Tibial nerve (tissue), 4 donors: Measurements from ENCODE around the gene PCP2. TPM values are rescaled to one million over a fixed set of nuclear protein-coding genes. Genes with fewer than 3 reads are reported as not detected.

ENCODE experiments used
- DNase-seq, 2 donors: peaks; one replicate each; pipeline ENCODE4 v3.0.0-alpha.2; 2019; ENCODE audit warnings: low spot score in 2 of 2
- H3K27ac ChIP-seq, 4 donors: fragments of 200-600 bp; sonication (generic) in 3 of 4; one replicate each; pipeline ENCODE4 v1.5.1; 2017 to 2019; ENCODE audit warnings: mild to moderate bottlenecking in 1 of 4
- H3K27me3 ChIP-seq, 2 donors: fragments of 200-600 bp; sonication (generic) in 1 of 2; one replicate each; pipeline versions ENCODE4 v1.5.1 to v1.6.0; 2017 to 2019
- H3K36me3 ChIP-seq, 3 donors: fragments of 200-600 bp; sonication (generic); one replicate each; pipeline ENCODE4 v1.5.1; 2018 to 2019
- H3K4me1 ChIP-seq, 4 donors: fragments of 200-600 bp; sonication (generic) in 3 of 4; one replicate each; pipeline ENCODE4 v1.5.1; 2017 to 2019
- H3K4me3 ChIP-seq, 4 donors: fragments of 200-600 bp; sonication (generic) in 3 of 4; one replicate each; pipeline ENCODE4 v1.5.1; 2017 to 2019; ENCODE audit warnings: mild to moderate bottlenecking in 1 of 4, moderate library complexity in 1 of 4
- H3K9me3 ChIP-seq, 4 donors: fragments of 200-600 bp; sonication (generic) in 3 of 4; one replicate each; pipeline ENCODE4 v1.5.1; 2017 to 2019
- EP300 ChIP-seq, 2 donors: sonication (generic); formaldehyde crosslinking; IDR thresholded peaks; one replicate each; pipeline ENCODE4 v1.6.1; 2017; ENCODE audit warnings: antibody characterized with exemption in 2 of 2, mild to moderate bottlenecking in 1 of 2
- POLR2A ChIP-seq, 2 donors: fragments of 450-650 bp; IDR thresholded peaks; one replicate each; pipeline ENCODE4 v1.6.1; 2017; ENCODE audit warnings: antibody characterized with exemption in 2 of 2, mild to moderate bottlenecking in 2 of 2, moderate library complexity in 2 of 2
- WGBS, 2 donors: methylation state at CpG; one replicate each; pipeline ENCODE4 v1.1.5; 2018; 5-methylcytosine and 5-hydroxymethylcytosine counted together
- total RNA-seq, 4 donors: library from RNA; depleted of rRNA; stranded (reverse); fragments of >200 nt; gene quantifications; one replicate each; pipeline ENCODE4 v1.1.0, GENCODE V29; 2016
- TF ChIP-seq, protein P1 (sequence below), 5 experiments: fragments of 200-600 bp in 3 of 5; fragments of 450-650 bp in 2 of 5; sonication (generic) in 3 of 5; IDR thresholded peaks; one replicate each; pipeline ENCODE4 v1.5.1; 2016 to 2019; ENCODE audit warnings: antibody characterized with exemption in 5 of 5, mild to moderate bottlenecking in 3 of 5, moderate library complexity in 2 of 5

PCP2 gene
- total RNA-seq, 4 donors from 2014 or later: not detected

GRCh38 chr19:7642295-7643030 is 8.9 kb upstream of the PCP2 start:
- WGBS, 2 donors: 80 to 85% methylated on average over 21 to 23 of the region's 27 CpGs
- no peak for DNase-seq
- no peak overlapping the region for H3K4me3 ChIP-seq
- peaks cover 0 to 22% of the 10 kb centered on the region in 2 donors for H3K27me3 ChIP-seq
- no peak overlapping the region for H3K27ac ChIP-seq
- H3K4me1 ChIP-seq: no peaks in the 10 kb centered on the region
- H3K36me3 ChIP-seq: no peaks in the 10 kb centered on the region
- TF ChIP-seq POLR2A (IDR thresholded peaks at IDR 0.05): no peak
- no peak for TF ChIP-seq EP300 (IDR thresholded peaks at IDR 0.05)
- TF ChIP-seq, protein P1, sequence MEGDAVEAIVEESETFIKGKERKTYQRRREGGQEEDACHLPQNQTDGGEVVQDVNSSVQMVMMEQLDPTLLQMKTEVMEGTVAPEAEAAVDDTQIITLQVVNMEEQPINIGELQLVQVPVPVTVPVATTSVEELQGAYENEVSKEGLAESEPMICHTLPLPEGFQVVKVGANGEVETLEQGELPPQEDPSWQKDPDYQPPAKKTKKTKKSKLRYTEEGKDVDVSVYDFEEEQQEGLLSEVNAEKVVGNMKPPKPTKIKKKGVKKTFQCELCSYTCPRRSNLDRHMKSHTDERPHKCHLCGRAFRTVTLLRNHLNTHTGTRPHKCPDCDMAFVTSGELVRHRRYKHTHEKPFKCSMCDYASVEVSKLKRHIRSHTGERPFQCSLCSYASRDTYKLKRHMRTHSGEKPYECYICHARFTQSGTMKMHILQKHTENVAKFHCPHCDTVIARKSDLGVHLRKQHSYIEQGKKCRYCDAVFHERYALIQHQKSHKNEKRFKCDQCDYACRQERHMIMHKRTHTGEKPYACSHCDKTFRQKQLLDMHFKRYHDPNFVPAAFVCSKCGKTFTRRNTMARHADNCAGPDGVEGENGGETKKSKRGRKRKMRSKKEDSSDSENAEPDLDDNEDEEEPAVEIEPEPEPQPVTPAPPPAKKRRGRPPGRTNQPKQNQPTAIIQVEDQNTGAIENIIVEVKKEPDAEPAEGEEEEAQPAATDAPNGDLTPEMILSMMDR (IDR thresholded peaks at IDR 0.05): no peak
- no peaks in the 10 kb centered on the region for H3K9me3 ChIP-seq

- Histone ChIP-seq H3K9me3 (no peaks in the 10 kb centered on the region), H3K27me3 (peaks cover 0 to 31% of the 10 kb centered on the region in 2 donors), H3K4me3 (no peak overlapping the region), H3K4me1 (peaks cover 0 to 7% (median 0%) of the 10 kb centered on the region in 4 donors), H3K27ac (no peak overlapping the region), H3K36me3 (no peaks in the 10 kb centered on the region)
- no peak for DNase-seq
- TF ChIP-seq POLR2A (IDR thresholded peaks at IDR 0.05) (no peak), EP300 (IDR thresholded peaks at IDR 0.05) (no peak)
- TF ChIP-seq, protein P1 (IDR thresholded peaks at IDR 0.05): no peak
- 79 to 82% methylated on average over 38 to 43 of the region's 43 CpGs for WGBS, 2 donors
These were observed 8.1 kb upstream of the PCP2 start for GRCh38 chr19:7641290-7642276.

- H3K27me3 ChIP-seq: peaks cover 0 to 35% of the 10 kb centered on the region in 2 donors
These were observed 7.3 kb upstream of the PCP2 start for GRCh38 chr19:7640803-7641202.

DNA sequence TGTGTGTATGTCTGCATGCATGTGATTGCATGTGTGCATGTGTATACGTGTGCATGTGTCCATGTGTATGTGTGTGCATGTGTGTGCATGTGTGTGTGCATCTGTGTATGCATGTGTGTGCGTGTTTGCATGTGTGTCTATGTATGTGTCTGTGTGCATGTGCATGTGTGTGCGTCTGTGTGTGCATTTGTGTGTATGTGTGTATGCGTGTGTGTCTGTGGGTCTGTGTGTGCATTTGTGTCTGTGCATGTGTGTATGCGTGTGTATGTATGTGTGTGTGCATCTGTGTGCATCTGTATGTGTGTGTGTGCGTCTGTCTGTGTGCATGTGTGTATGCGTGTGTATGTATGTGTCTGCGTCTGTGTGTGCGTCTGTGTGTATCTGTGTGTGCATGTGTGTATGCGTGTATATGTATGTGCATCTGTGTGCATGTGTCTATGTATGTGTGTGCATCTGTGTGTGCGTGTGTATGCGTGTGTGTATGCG is 6.4 kb upstream of the PCP2 start:
- Histone ChIP-seq H3K9me3 (no peaks in the 10 kb centered on the region), H3K4me1 (peaks cover 0 to 8% (median 0%) of the 10 kb centered on the region in 4 donors), H3K36me3 (no peaks in the 10 kb centered on the region), H3K27ac (no peak overlapping the region), H3K4me3 (no peak overlapping the region), H3K27me3 (peaks cover 0 to 31% of the 10 kb centered on the region in 2 donors)
- TF ChIP-seq, protein P1 (IDR thresholded peaks at IDR 0.05): no peak
- TF ChIP-seq POLR2A (IDR thresholded peaks at IDR 0.05) (no peak), EP300 (IDR thresholded peaks at IDR 0.05) (no peak)
- WGBS, 2 donors: 93 to 96% methylated on average over 13 of the region's 13 CpGs
- DNase-seq: no peak

More at GRCh38 chr19:7640803-7641202, 7.3 kb upstream of the PCP2 start:
- H3K27ac ChIP-seq: no peak overlapping the region
- no peak for TF ChIP-seq EP300 (IDR thresholded peaks at IDR 0.05)
- no peak for TF ChIP-seq POLR2A (IDR thresholded peaks at IDR 0.05)
- TF ChIP-seq, protein P1 (IDR thresholded peaks at IDR 0.05): no peak
- no peaks in the 10 kb centered on the region for H3K9me3 ChIP-seq
- WGBS, 2 donors: 88 to 91% methylated on average over 11 of the region's 11 CpGs
- H3K4me1 ChIP-seq: peaks cover 0 to 8% (median 0%) of the 10 kb centered on the region in 4 donors
- H3K4me3 ChIP-seq: no peak overlapping the region
- DNase-seq: no peak
- no peaks in the 10 kb centered on the region for H3K36me3 ChIP-seq
